Peyer's patch (tissue), 4 donors: ENCODE results near the gene FANCM. TPM values are rescaled to one million over a fixed set of nuclear protein-coding genes. Genes with fewer than 3 reads are reported as not detected.
A peak's percentile ranks its signal among the peaks of the same experiment; 100 is the strongest.
"Not testable (repeated sequence)": the region's sequence is repeated elsewhere in the genome, so short reads cannot be mapped to it uniquely, and the experiment has no call there.

Source experiments
- DNase-seq, 3 donors: peaks; one replicate each; pipeline ENCODE4 v3.0.0-alpha.2; 2017 to 2019
- H3K27ac ChIP-seq, 4 donors: fragments of 200-600 bp; sonication (generic); one replicate each; pipeline ENCODE4 v1.5.1; 2016 to 2019
- H3K27me3 ChIP-seq, 2 donors: fragments of 200-600 bp; sonication (generic); one replicate each; pipeline ENCODE4 v1.5.1; 2019
- H3K36me3 ChIP-seq, 3 donors: fragments of 200-600 bp; sonication (generic); one replicate each; pipeline ENCODE4 v1.5.1; 2016 to 2019
- H3K4me1 ChIP-seq, 4 donors: fragments of 200-600 bp; sonication (generic); one replicate each; pipeline ENCODE4 v1.5.1; 2016 to 2019
- H3K4me3 ChIP-seq, 4 donors: fragments of 200-600 bp; sonication (generic); 1 replicate in 3 of 4; 2 replicates in 1 of 4; pipeline ENCODE4 v1.5.1; 2016 to 2019; ENCODE audit warnings: mild to moderate bottlenecking in 1 of 4
- H3K9me3 ChIP-seq, 4 donors: fragments of 200-600 bp; sonication (generic); one replicate each; pipeline ENCODE4 v1.5.1; 2016 to 2019; ENCODE audit warnings: mild to moderate bottlenecking in 1 of 4
- CTCF ChIP-seq, 6 experiments: fragments of 450-650 bp in 4 of 6; fragments of 200-600 bp in 2 of 6; sonication (generic) in 1 of 6; IDR thresholded peaks; one replicate each; pipeline ENCODE4 v1.5.1; 2017 to 2019; ENCODE audit warnings: antibody characterized with exemption in 6 of 6, mild to moderate bottlenecking in 3 of 6, moderate library complexity in 1 of 6
- POLR2A ChIP-seq, 2 donors: fragments of 450-650 bp; IDR thresholded peaks; one replicate each; pipeline ENCODE4 v1.5.1; 2017; ENCODE audit warnings: antibody characterized with exemption in 2 of 2, mild to moderate bottlenecking in 2 of 2, moderate library complexity in 2 of 2
- total RNA-seq, 4 donors: library from RNA; depleted of rRNA; stranded (reverse); fragments of >200 nt; gene quantifications; one replicate each; pipeline ENCODE4 v1.1.0, GENCODE V29; 2016

Gene FANCM
- total RNA-seq, 4 donors from 2014 or later, result 7.3 to 18.2 (median 9.7) TPM

- Histone ChIP-seq H3K4me3 (peak within 1 kb of the TSS; percentile 51 to 79 (median 69)), H3K36me3 (no peaks in the 10 kb centered on the region), H3K27ac (peak within 1 kb of the TSS; percentile 82 to 88 (median 86)), H3K4me1 (peaks cover 0 to 24% (median 8%) of the 10 kb centered on the region in 4 donors), H3K27me3 (no peaks in the 10 kb centered on the region), H3K9me3 (no peaks in the 10 kb centered on the region)
- TF ChIP-seq POLR2A (IDR thresholded peaks at IDR 0.05) (peak; percentile 71 to 75), CTCF (IDR thresholded peaks at IDR 0.05) (peak in 3 of 6 experiments; percentile 7 to 44 (median 27))
- peak; percentile 96 to 99 (median 98) for DNase-seq
These were observed 1.4 kb upstream of the FANCM start, which contains the start of gene FKBP3 for GRCh38 chr14:45134051-45134958. FKBP3 (minus strand) TSS chr14:45134481; CDS start chr14:45134456, 25 bp downstream.

- DNase-seq, result no peak
- Histone ChIP-seq H3K36me3 (no peaks in the 10 kb centered on the region), H3K27me3 (no peaks in the 10 kb centered on the region), H3K4me1 (peaks cover 0 to 24% (median 8%) of the 10 kb centered on the region in 4 donors), H3K4me3 (peak overlapping the region; percentile 51 to 79 (median 69)), H3K9me3 (no peaks in the 10 kb centered on the region), H3K27ac (peak overlapping the region; percentile 70 to 88 (median 85))
- TF ChIP-seq POLR2A (IDR thresholded peaks at IDR 0.05), result no peak
- no peak for TF ChIP-seq CTCF (IDR thresholded peaks at IDR 0.05)
These were observed 574 bp upstream of the FANCM start for GRCh38 chr14:45135156-45135555.

DNA sequence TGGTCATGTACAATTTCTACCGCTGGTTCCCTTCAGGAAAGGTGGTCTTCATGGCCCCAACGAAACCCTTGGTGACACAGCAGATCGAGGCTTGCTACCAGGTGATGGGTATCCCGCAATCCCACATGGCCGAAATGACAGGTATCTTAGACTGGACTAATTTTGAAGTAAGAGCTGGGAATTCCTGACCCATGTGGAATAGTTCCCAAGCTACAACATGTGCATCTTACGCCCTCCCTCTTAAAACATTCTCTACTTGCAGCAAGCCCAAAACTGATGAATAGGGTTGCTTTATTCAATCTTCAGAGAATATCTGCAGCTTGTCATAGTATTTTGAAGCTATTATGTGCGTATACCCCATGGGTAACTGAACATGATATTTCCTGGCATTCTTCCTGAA lies 669 bp downstream of the FANCM start:
- H3K9me3 ChIP-seq, result no peaks in the 10 kb centered on the region
- H3K36me3 ChIP-seq, result no peaks in the 10 kb centered on the region
- TF ChIP-seq CTCF (IDR thresholded peaks at IDR 0.05), result no peak
- TF ChIP-seq POLR2A (IDR thresholded peaks at IDR 0.05), result no peak
- no peak for DNase-seq
- H3K4me3 ChIP-seq, result peak overlapping the region; percentile 51 to 79 (median 69)
- H3K27me3 ChIP-seq, result no peaks in the 10 kb centered on the region
- H3K4me1 ChIP-seq, result peaks cover 0 to 24% (median 8%) of the 10 kb centered on the region in 4 donors
- H3K27ac ChIP-seq, result peak overlapping the region in 3 of 4 donors; percentile 67 to 88 (median 82)

- H3K9me3 ChIP-seq, result no peaks in the 10 kb centered on the region
- TF ChIP-seq CTCF (IDR thresholded peaks at IDR 0.05) (no peak), POLR2A (IDR thresholded peaks at IDR 0.05) (no peak)
- H3K27ac ChIP-seq, result no peak overlapping the region
- no peak for DNase-seq
- H3K4me1 ChIP-seq, result peaks cover 0 to 18% (median 8%) of the 10 kb centered on the region in 4 donors
- no peak overlapping the region for H3K4me3 ChIP-seq
- H3K27me3 ChIP-seq, result no peaks in the 10 kb centered on the region
- H3K36me3 ChIP-seq, result no peaks in the 10 kb centered on the region
These were observed 5.0 kb downstream of the FANCM start for GRCh38 chr14:45140661-45141187.

GRCh38 chr14:45142083-45142482 lies 6.4 kb downstream of the FANCM start:
- not testable (repeated sequence) for DNase-seq, H3K27me3 ChIP-seq, H3K4me1 ChIP-seq, H3K9me3 ChIP-seq, H3K36me3 ChIP-seq, H3K27ac ChIP-seq, H3K4me3 ChIP-seq

DNA sequence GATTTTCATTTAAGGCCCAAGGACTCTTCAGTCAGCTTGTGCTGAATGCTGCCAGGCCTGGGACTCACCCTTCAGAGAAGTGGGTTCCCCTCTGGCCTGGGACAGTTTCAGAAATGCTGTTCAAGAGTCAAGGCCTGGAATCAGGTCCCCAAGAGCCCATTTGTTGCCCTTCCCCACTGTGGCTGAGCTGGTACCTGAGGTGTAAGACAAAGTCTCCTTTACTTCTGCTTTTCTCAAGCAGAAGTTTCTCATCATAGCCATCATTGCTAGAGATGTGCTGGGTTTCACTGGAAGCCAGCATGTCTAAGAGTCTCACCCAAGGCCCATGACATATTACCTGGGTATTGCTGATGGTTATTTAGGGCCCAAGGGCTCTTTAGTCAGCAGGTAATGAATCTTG lies 8.9 kb downstream of the FANCM start:
- no peaks in the 10 kb centered on the region for H3K27me3 ChIP-seq
- DNase-seq, result no peak
- no peaks in the 10 kb centered on the region for H3K4me1 ChIP-seq
- no peak for TF ChIP-seq POLR2A (IDR thresholded peaks at IDR 0.05)
- no peaks in the 10 kb centered on the region for H3K36me3 ChIP-seq
- no peak overlapping the region for H3K27ac ChIP-seq
- no peaks in the 10 kb centered on the region for H3K9me3 ChIP-seq
- H3K4me3 ChIP-seq, result no peak overlapping the region
